GM23338 (cell line): ENCODE measurements around the gene CYTH1. TPM values are rescaled to one million over a fixed set of nuclear protein-coding genes. Genes with fewer than 3 reads are reported as not detected.

Source experiments
- ATAC-seq: fragments of 200-7000 bp; cut with Tn5 transposase; 3 replicates; pipeline ENCODE4 v1.9.1; 2020
- DNase-seq: peaks from one replicate; pipeline ENCODE4 v3.0.0-alpha.2; 2015; ENCODE audit warnings: low spot score
- H2AFZ ChIP-seq: fragments of 200-600 bp; sonication (generic); 2 replicates; pipeline ENCODE4 v1.8.0; 2016; ENCODE audit warnings: antibody characterized with exemption, mild to moderate bottlenecking, moderate library complexity
- H3F3A ChIP-seq: fragments of 200-600 bp; sonication (generic); replicated peaks from 2 replicates; pipeline ENCODE4 v1.8.0; 2017; ENCODE audit warnings: antibody characterized with exemption, mixed run types, low read depth
- H3K27ac ChIP-seq: fragments of 200-600 bp; sonication (generic); 2 replicates; pipeline ENCODE4 v1.6.1; 2016; ENCODE audit warnings: low read depth
- H3K27me3 ChIP-seq: fragments of 200-600 bp; sonication (generic); 2 replicates; pipeline ENCODE4 v1.8.0; 2016; ENCODE audit warnings: mild to moderate bottlenecking, mixed run types, moderate library complexity; ENCODE audit not compliant: insufficient read depth
- H3K36me3 ChIP-seq: fragments of 200-600 bp; sonication (generic); 2 replicates; pipeline ENCODE4 v1.8.0; 2016; ENCODE audit warnings: mild to moderate bottlenecking; ENCODE audit not compliant: insufficient read depth
- H3K4me1 ChIP-seq: fragments of 200-600 bp; sonication (generic); 2 replicates; pipeline ENCODE4 v1.8.0; 2016; ENCODE audit warnings: mild to moderate bottlenecking, moderate library complexity; ENCODE audit not compliant: insufficient read depth
- H3K4me2 ChIP-seq: fragments of 200-600 bp; sonication (generic); 2 replicates; pipeline ENCODE4 v1.7.1; 2017; ENCODE audit warnings: mixed run types
- H3K4me3 ChIP-seq: fragments of 200-600 bp; sonication (generic); 2 replicates; pipeline ENCODE4 v1.6.1; 2016; ENCODE audit warnings: mixed run types
- H3K79me2 ChIP-seq: fragments of 200-600 bp; sonication (generic); replicated peaks from 2 replicates; pipeline ENCODE4 v1.8.0; 2017; ENCODE audit warnings: mild to moderate bottlenecking; ENCODE audit not compliant: insufficient read depth
- H3K9me2 ChIP-seq: fragments of 200-600 bp; sonication (generic); 2 replicates; pipeline ENCODE4 v1.8.0; 2017; ENCODE audit not compliant: insufficient read depth
- H4K20me1 ChIP-seq: fragments of 200-600 bp; sonication (generic); replicated peaks from 2 replicates; pipeline ENCODE4 v1.8.0; 2017; ENCODE audit warnings: mild to moderate bottlenecking; ENCODE audit not compliant: insufficient read depth
- H3K27ac Mint-ChIP-seq: 2 replicates; pipeline ENCODE4 v1.8.0; 2020; ENCODE audit warnings: inconsistent platforms, mild to moderate bottlenecking, moderate library complexity, mixed read lengths
- H3K27me3 Mint-ChIP-seq: 3 replicates; pipeline ENCODE4 v1.8.0; 2022; ENCODE audit warnings: low read depth, mild to moderate bottlenecking, moderate library complexity, mixed read lengths, inconsistent platforms; ENCODE audit not compliant: insufficient read depth, poor library complexity
- H3K36me3 Mint-ChIP-seq: 3 replicates; pipeline ENCODE4 v1.8.0; 2021; ENCODE audit warnings: low read depth, mild to moderate bottlenecking, inconsistent platforms, moderate library complexity, mixed read lengths
- H3K4me1 Mint-ChIP-seq: 3 replicates; pipeline ENCODE4 v1.8.0; 2020; ENCODE audit warnings: mild to moderate bottlenecking, inconsistent platforms, mixed read lengths
- H3K4me3 Mint-ChIP-seq: 3 replicates; pipeline ENCODE4 v1.8.0; 2021; ENCODE audit warnings: moderate library complexity, mild to moderate bottlenecking, inconsistent platforms, mixed read lengths
- H3K9me3 Mint-ChIP-seq: 3 replicates; pipeline ENCODE4 v1.8.0; 2020; ENCODE audit warnings: moderate library complexity, mild to moderate bottlenecking, inconsistent platforms, mixed read lengths
- CREB1 ChIP-seq: fragments of 250-450 bp; sonication (Bioruptor Pico); IDR thresholded peaks from 2 replicates; pipeline ENCODE4 v1.5.0; 2020; ENCODE audit warnings: low read depth, mild to moderate bottlenecking, moderate library complexity
- EZH2 ChIP-seq: fragments of 200-600 bp; sonication (generic); IDR thresholded peaks from one replicate; pipeline ENCODE4 v1.8.0; 2017; ENCODE audit warnings: antibody characterized with exemption, mild to moderate bottlenecking, low read depth; ENCODE audit not compliant: unreplicated experiment
- EZH2phosphoT487 ChIP-seq: fragments of 200-600 bp; sonication (generic); IDR thresholded peaks from one replicate; pipeline ENCODE4 v1.8.1; 2018; ENCODE audit warnings: antibody characterized with exemption; ENCODE audit not compliant: unreplicated experiment
- JUNB ChIP-seq: IDR thresholded peaks from one replicate; pipeline ENCODE4 v1.6.1; 2016; ENCODE audit warnings: antibody characterized with exemption; ENCODE audit not compliant: unreplicated experiment
- NANOG ChIP-seq: IDR thresholded peaks from 2 replicates; pipeline ENCODE4 v1.6.1; 2016; ENCODE audit warnings: antibody characterized with exemption, borderline replicate concordance
- POLR2AphosphoS5 ChIP-seq: IDR thresholded peaks from 2 replicates; pipeline ENCODE4 v1.6.1; 2016; ENCODE audit warnings: antibody characterized with exemption, low read depth
- STAT1 ChIP-seq: IDR thresholded peaks from one replicate; pipeline ENCODE4 v1.6.1; 2016; ENCODE audit warnings: antibody characterized with exemption; ENCODE audit not compliant: unreplicated experiment
- ZNF114 ChIP-seq: fragments of 250-450 bp; sonication (Bioruptor Pico); IDR thresholded peaks from 2 replicates; pipeline ENCODE4 v1.5.0; 2020; ENCODE audit warnings: mild to moderate bottlenecking, moderate library complexity
- ZNF331 ChIP-seq: fragments of 250-450 bp; sonication (Bioruptor Pico); IDR thresholded peaks from 2 replicates; pipeline ENCODE4 v1.5.0; 2020; ENCODE audit warnings: low read depth, mild to moderate bottlenecking, moderate library complexity
- polyA plus RNA-seq: library from polyadenylated mRNA; unstranded; fragments of >200 nt; fragmentation: Nextera tagmentation; extraction: Ambion mirVana; gene quantifications from 2 replicates; pipeline ENCODE4 v1.2.1, GENCODE V29; 2016
- total RNA-seq: library from RNA; depleted of rRNA; stranded (reverse); fragments of >200 nt; shearing (Covaris generic); gene quantifications from 2 replicates; pipeline ENCODE4 v1.2.3, GENCODE V29; 2014
- TF ChIP-seq, protein P1 (sequence below): fragments of 250-450 bp; sonication (Bioruptor Pico); IDR thresholded peaks from 2 replicates; pipeline ENCODE4 v1.5.0; 2020; ENCODE audit warnings: mild to moderate bottlenecking, moderate library complexity
- TF ChIP-seq, protein P2 (sequence below), 2 experiments: fragments of 200-600 bp in 1 of 2; sonication (generic) in 1 of 2; conservative IDR thresholded peaks; 2 replicates each; pipeline versions ENCODE4 v1.5.1 to v1.6.1; 2016 to 2017; ENCODE audit warnings: antibody characterized with exemption in 2 of 2, low read depth in 2 of 2, mild to moderate bottlenecking in 2 of 2, moderate library complexity in 1 of 2
- TF ChIP-seq, protein P3 (sequence below): IDR thresholded peaks from 2 replicates; pipeline ENCODE4 v1.6.1; 2016; ENCODE audit warnings: antibody characterized with exemption

Gene CYTH1
- total and polyA plus RNA-seq, 2 experiments from 2014 or later, result 13.8 to 14.5 TPM

DNA sequence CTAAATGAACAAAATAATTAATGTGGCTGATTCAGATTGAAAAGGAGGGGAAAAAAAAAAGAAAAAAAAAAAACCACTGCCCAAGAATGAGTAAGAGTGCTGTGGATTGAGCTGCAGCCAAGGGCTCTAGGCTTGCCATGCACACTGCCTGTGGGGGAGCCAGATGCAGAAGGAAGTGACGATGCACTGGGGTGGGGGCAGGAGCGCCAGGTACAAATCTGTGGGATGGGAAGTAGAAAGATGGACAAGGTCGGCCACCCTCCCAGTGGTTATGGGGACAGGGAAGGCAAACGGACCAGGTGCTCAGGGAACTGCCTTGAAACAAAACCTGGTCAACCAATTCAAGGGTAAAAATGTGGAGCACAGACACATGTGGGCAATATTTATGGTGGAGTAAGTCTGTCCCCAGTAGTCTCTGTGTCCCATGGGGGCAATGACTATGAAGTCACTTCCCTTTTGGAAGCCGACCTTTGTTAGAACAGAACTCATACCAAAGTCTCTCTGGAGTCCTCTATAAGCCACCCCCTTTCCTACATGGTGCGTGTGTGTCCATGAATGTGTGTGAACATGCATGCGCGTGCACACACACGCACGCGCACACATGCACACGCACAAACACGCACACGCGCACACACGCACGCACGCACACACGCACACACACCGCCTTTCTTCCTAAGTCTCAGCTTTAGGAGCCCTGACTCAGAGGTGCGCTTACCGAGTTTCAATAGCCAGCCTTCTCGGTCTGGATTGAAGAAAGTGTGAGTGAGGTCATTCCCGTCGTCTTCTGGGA is 84.3 kb downstream of the CYTH1 start:
- H3K36me3 Mint-ChIP-seq, result peaks cover 5% of the 10 kb centered on the region; the same call in 1 of the 3 replicates
- H3K9me2 ChIP-seq, result no peaks in the 10 kb centered on the region
- H3K27ac ChIP-seq, result no peak overlapping the region
- no peaks in the 10 kb centered on the region for H3K4me1 ChIP-seq
- no peaks in the 10 kb centered on the region for H3K9me3 Mint-ChIP-seq
- TF ChIP-seq EZH2 (no peak), JUNB (no peak), NANOG (no peak), ZNF114 (CRISPR knock-in tag) (no peak), STAT1 (no peak), EZH2phosphoT487 (no peak), CREB1 (CRISPR knock-in tag) (no peak), POLR2AphosphoS5 (no peak), ZNF331 (CRISPR knock-in tag) (no peak)
- TF ChIP-seq, protein P1, sequence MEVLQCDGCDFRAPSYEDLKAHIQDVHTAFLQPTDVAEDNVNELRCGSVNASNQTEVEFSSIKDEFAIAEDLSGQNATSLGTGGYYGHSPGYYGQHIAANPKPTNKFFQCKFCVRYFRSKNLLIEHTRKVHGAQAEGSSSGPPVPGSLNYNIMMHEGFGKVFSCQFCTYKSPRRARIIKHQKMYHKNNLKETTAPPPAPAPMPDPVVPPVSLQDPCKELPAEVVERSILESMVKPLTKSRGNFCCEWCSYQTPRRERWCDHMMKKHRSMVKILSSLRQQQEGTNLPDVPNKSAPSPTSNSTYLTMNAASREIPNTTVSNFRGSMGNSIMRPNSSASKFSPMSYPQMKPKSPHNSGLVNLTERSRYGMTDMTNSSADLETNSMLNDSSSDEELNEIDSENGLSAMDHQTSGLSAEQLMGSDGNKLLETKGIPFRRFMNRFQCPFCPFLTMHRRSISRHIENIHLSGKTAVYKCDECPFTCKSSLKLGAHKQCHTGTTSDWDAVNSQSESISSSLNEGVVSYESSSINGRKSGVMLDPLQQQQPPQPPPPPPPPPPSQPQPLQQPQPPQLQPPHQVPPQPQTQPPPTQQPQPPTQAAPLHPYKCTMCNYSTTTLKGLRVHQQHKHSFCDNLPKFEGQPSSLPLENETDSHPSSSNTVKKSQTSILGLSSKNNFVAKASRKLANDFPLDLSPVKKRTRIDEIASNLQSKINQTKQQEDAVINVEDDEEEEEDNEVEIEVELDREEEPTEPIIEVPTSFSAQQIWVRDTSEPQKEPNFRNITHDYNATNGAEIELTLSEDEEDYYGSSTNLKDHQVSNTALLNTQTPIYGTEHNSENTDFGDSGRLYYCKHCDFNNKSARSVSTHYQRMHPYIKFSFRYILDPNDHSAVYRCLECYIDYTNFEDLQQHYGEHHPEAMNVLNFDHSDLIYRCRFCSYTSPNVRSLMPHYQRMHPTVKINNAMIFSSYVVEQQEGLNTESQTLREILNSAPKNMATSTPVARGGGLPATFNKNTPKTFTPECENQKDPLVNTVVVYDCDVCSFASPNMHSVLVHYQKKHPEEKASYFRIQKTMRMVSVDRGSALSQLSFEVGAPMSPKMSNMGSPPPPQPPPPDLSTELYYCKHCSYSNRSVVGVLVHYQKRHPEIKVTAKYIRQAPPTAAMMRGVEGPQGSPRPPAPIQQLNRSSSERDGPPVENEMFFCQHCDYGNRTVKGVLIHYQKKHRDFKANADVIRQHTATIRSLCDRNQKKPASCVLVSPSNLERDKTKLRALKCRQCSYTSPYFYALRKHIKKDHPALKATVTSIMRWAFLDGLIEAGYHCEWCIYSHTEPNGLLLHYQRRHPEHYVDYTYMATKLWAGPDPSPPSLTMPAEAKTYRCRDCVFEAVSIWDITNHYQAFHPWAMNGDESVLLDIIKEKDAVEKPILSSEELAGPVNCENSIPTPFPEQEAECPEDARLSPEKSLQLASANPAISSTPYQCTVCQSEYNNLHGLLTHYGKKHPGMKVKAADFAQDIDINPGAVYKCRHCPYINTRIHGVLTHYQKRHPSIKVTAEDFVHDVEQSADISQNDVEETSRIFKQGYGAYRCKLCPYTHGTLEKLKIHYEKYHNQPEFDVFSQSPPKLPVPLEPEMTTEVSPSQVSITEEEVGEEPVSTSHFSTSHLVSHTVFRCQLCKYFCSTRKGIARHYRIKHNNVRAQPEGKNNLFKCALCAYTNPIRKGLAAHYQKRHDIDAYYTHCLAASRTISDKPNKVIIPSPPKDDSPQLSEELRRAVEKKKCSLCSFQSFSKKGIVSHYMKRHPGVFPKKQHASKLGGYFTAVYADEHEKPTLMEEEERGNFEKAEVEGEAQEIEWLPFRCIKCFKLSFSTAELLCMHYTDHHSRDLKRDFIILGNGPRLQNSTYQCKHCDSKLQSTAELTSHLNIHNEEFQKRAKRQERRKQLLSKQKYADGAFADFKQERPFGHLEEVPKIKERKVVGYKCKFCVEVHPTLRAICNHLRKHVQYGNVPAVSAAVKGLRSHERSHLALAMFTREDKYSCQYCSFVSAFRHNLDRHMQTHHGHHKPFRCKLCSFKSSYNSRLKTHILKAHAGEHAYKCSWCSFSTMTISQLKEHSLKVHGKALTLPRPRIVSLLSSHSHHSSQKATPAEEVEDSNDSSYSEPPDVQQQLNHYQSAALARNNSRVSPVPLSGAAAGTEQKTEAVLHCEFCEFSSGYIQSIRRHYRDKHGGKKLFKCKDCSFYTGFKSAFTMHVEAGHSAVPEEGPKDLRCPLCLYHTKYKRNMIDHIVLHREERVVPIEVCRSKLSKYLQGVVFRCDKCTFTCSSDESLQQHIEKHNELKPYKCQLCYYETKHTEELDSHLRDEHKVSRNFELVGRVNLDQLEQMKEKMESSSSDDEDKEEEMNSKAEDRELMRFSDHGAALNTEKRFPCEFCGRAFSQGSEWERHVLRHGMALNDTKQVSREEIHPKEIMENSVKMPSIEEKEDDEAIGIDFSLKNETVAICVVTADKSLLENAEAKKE (CRISPR knock-in tag), result no peak
- TF ChIP-seq, protein P2, sequence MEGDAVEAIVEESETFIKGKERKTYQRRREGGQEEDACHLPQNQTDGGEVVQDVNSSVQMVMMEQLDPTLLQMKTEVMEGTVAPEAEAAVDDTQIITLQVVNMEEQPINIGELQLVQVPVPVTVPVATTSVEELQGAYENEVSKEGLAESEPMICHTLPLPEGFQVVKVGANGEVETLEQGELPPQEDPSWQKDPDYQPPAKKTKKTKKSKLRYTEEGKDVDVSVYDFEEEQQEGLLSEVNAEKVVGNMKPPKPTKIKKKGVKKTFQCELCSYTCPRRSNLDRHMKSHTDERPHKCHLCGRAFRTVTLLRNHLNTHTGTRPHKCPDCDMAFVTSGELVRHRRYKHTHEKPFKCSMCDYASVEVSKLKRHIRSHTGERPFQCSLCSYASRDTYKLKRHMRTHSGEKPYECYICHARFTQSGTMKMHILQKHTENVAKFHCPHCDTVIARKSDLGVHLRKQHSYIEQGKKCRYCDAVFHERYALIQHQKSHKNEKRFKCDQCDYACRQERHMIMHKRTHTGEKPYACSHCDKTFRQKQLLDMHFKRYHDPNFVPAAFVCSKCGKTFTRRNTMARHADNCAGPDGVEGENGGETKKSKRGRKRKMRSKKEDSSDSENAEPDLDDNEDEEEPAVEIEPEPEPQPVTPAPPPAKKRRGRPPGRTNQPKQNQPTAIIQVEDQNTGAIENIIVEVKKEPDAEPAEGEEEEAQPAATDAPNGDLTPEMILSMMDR (conservative IDR thresholded peaks at IDR 0.05; ENCODE audit: low read depth in 2 of 2), result no peak
- TF ChIP-seq, protein P3, sequence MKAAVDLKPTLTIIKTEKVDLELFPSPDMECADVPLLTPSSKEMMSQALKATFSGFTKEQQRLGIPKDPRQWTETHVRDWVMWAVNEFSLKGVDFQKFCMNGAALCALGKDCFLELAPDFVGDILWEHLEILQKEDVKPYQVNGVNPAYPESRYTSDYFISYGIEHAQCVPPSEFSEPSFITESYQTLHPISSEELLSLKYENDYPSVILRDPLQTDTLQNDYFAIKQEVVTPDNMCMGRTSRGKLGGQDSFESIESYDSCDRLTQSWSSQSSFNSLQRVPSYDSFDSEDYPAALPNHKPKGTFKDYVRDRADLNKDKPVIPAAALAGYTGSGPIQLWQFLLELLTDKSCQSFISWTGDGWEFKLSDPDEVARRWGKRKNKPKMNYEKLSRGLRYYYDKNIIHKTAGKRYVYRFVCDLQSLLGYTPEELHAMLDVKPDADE, result no peak
- H2AFZ ChIP-seq, result no peak overlapping the region
- H3F3A ChIP-seq, result no peaks in the 10 kb centered on the region
- no peak overlapping the region for H3K27ac Mint-ChIP-seq
- H4K20me1 ChIP-seq, result peaks cover 4% of the 10 kb centered on the region
- no peaks in the 10 kb centered on the region for H3K27me3 ChIP-seq
- peaks cover 1% of the 10 kb centered on the region for H3K27me3 Mint-ChIP-seq
- no peak overlapping the region for H3K4me2 ChIP-seq
- peaks cover 9% of the 10 kb centered on the region; the same call in 1 of the 2 replicates for H3K36me3 ChIP-seq
- H3K79me2 ChIP-seq, result no peaks in the 10 kb centered on the region
- DNase-seq (no peak), ATAC-seq (no peak)
- peaks cover 5% of the 10 kb centered on the region for H3K4me1 Mint-ChIP-seq
- no peak overlapping the region for H3K4me3 Mint-ChIP-seq
- no peak overlapping the region for H3K4me3 ChIP-seq
